Activated T-helper 17 cell treated with anti-CD3 and anti-CD28 coated beads, Interleukin-2, amount 50 U/mL, for 72 hours (primary cell): ENCODE results near the gene TAF1C. TPM values are rescaled to one million over a fixed set of nuclear protein-coding genes. Genes with fewer than 3 reads are reported as not detected.

Source experiments
- ATAC-seq: fragments of 150-1000 bp; cut with Tn5 transposase; replicated peaks from 2 replicates; pipeline ENCODE4 v1.10.0; 2021; ENCODE audit warnings: mild to moderate bottlenecking, moderate library complexity
- H3K27ac Mint-ChIP-seq: one replicate; pipeline ENCODE4 v1.8.0; 2022; ENCODE audit warnings: mixed read lengths
- H3K27me3 Mint-ChIP-seq: one replicate; pipeline ENCODE4 v1.8.0; 2022; ENCODE audit warnings: mixed read lengths
- H3K36me3 Mint-ChIP-seq: one replicate; pipeline ENCODE4 v1.8.0; 2022; ENCODE audit warnings: low read depth, mild to moderate bottlenecking, mixed read lengths
- H3K4me1 Mint-ChIP-seq: one replicate; pipeline ENCODE4 v1.8.0; 2022; ENCODE audit warnings: mixed read lengths
- H3K4me3 Mint-ChIP-seq: one replicate; pipeline ENCODE4 v1.8.0; 2022; ENCODE audit warnings: mild to moderate bottlenecking, mixed read lengths
- H3K9me3 Mint-ChIP-seq: one replicate; pipeline ENCODE4 v1.8.0; 2022; ENCODE audit warnings: mixed read lengths
- total RNA-seq, 2 donors: library from RNA; stranded (reverse); gene quantifications; one replicate each; pipeline ENCODE4 v1.2.3, GENCODE V29; 2022

The TAF1C gene
- total RNA-seq, 2 donors from 2014 or later, result 37.0 to 44.9 TPM

- no peaks in the 10 kb centered on the region for H3K27me3 Mint-ChIP-seq
- ATAC-seq, result no peak
- peaks cover 20% of the 10 kb centered on the region for H3K4me1 Mint-ChIP-seq
- peaks cover 6% of the 10 kb centered on the region for H3K36me3 Mint-ChIP-seq
- peak overlapping the region; percentile 93 for H3K27ac Mint-ChIP-seq
- peak overlapping the region; percentile 96 for H3K4me3 Mint-ChIP-seq
- no peaks in the 10 kb centered on the region for H3K9me3 Mint-ChIP-seq
Observed at GRCh38 chr16:84143784-84144199, 43.1 kb downstream of the TAF1C start.

DNA sequence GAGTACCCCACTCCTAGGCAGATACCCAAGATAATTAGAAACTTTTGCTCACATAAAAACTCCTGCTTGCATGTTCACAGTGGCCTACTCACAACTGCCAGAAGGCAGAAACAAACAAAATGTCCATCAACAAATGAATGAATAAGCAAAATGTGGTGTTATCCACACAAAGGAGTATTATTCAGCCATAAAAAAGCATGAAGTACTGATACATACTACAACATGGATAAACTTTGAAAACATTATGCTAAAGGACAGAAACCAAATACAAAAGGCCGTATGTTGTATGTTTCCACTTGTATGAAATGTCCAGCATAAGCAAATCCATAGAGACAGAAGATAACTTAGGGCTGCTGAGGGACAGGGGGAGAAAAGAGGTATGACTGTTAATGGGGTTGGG, 43.8 kb downstream of the TAF1C start:
- no peak for ATAC-seq
- H3K4me1 Mint-ChIP-seq, result peaks cover 23% of the 10 kb centered on the region
- H3K9me3 Mint-ChIP-seq, result no peaks in the 10 kb centered on the region
- peak overlapping the region; percentile 96 for H3K4me3 Mint-ChIP-seq
- H3K27me3 Mint-ChIP-seq, result no peaks in the 10 kb centered on the region
- peaks cover 6% of the 10 kb centered on the region for H3K36me3 Mint-ChIP-seq
- no peak overlapping the region for H3K27ac Mint-ChIP-seq

GRCh38 chr16:84141143-84141670, 45.6 kb downstream of the TAF1C start:
- H3K9me3 Mint-ChIP-seq, result no peaks in the 10 kb centered on the region
- no peak overlapping the region for H3K4me3 Mint-ChIP-seq
- no peak overlapping the region for H3K27ac Mint-ChIP-seq
- H3K27me3 Mint-ChIP-seq, result no peaks in the 10 kb centered on the region
- H3K36me3 Mint-ChIP-seq, result peaks cover 6% of the 10 kb centered on the region
- ATAC-seq, result no peak
- peaks cover 30% of the 10 kb centered on the region for H3K4me1 Mint-ChIP-seq

DNA sequence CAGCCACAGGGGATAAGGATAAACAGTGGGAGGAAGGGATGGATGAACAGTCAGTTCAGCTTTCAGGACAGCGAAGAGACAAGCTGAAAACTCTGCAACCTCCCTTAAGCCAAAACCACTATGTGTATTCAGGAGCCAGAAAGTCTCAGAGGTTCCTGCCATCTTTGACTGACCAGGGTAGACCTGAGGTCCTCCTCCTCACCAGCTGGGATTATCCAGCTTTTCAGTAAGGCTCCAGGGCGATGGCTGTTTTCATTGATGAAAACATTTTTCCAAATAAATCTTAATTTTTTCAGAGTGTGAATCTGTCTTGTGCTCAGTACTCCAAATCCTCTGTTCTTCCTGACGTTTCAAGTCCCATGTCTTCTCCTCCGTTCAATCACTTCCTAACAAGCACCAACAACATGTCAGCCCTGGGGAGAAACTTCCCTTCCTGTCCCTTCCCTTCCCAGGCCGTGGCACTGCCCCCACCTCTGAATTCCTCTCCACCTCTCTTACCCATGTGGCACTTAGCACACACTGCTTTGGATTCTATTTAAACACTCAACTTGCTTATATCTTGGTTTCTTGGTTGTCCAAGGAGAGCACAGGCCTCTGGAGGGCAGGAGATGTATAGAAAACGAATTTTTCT, 47.1 kb downstream of the TAF1C start:
- no peaks in the 10 kb centered on the region for H3K9me3 Mint-ChIP-seq
- peaks cover 33% of the 10 kb centered on the region for H3K4me1 Mint-ChIP-seq
- H3K4me3 Mint-ChIP-seq, result no peak overlapping the region
- peaks cover 6% of the 10 kb centered on the region for H3K36me3 Mint-ChIP-seq
- no peak for ATAC-seq
- H3K27ac Mint-ChIP-seq, result no peak overlapping the region
- no peaks in the 10 kb centered on the region for H3K27me3 Mint-ChIP-seq

GRCh38 chr16:84138824-84139627, 47.8 kb downstream of the TAF1C start:
- H3K4me1 Mint-ChIP-seq, result peaks cover 30% of the 10 kb centered on the region
- no peaks in the 10 kb centered on the region for H3K9me3 Mint-ChIP-seq
- peak; percentile 99 for ATAC-seq
- no peaks in the 10 kb centered on the region for H3K27me3 Mint-ChIP-seq
- H3K4me3 Mint-ChIP-seq, result peak overlapping the region; percentile 35
- peaks cover under 1% of the 10 kb centered on the region for H3K36me3 Mint-ChIP-seq
- H3K27ac Mint-ChIP-seq, result peak overlapping the region; percentile 14

GRCh38 chr16:84138500-84138823, 48.4 kb downstream of the TAF1C start:
- H3K4me3 Mint-ChIP-seq, result peak overlapping the region; percentile 35
- H3K4me1 Mint-ChIP-seq, result peaks cover 28% of the 10 kb centered on the region
- peak overlapping the region; percentile 14 for H3K27ac Mint-ChIP-seq
- no peaks in the 10 kb centered on the region for H3K36me3 Mint-ChIP-seq
- H3K9me3 Mint-ChIP-seq, result no peaks in the 10 kb centered on the region
- no peaks in the 10 kb centered on the region for H3K27me3 Mint-ChIP-seq
- no peak for ATAC-seq

- no peak overlapping the region for H3K27ac Mint-ChIP-seq
- H3K4me1 Mint-ChIP-seq, result peaks cover 25% of the 10 kb centered on the region
- no peaks in the 10 kb centered on the region for H3K36me3 Mint-ChIP-seq
- no peaks in the 10 kb centered on the region for H3K9me3 Mint-ChIP-seq
- no peak overlapping the region for H3K4me3 Mint-ChIP-seq
- H3K27me3 Mint-ChIP-seq, result no peaks in the 10 kb centered on the region
- no peak for ATAC-seq
Observed at GRCh38 chr16:84137769-84138357, 49.0 kb downstream of the TAF1C start.

- no peak for ATAC-seq
- Mint-ChIP-seq H3K9me3 (no peaks in the 10 kb centered on the region), H3K4me3 (no peak overlapping the region), H3K36me3 (no peaks in the 10 kb centered on the region), H3K4me1 (peaks cover 24% of the 10 kb centered on the region), H3K27ac (no peak overlapping the region), H3K27me3 (no peaks in the 10 kb centered on the region)
Observed at GRCh38 chr16:84137287-84137686, 49.6 kb downstream of the TAF1C start.

DNA sequence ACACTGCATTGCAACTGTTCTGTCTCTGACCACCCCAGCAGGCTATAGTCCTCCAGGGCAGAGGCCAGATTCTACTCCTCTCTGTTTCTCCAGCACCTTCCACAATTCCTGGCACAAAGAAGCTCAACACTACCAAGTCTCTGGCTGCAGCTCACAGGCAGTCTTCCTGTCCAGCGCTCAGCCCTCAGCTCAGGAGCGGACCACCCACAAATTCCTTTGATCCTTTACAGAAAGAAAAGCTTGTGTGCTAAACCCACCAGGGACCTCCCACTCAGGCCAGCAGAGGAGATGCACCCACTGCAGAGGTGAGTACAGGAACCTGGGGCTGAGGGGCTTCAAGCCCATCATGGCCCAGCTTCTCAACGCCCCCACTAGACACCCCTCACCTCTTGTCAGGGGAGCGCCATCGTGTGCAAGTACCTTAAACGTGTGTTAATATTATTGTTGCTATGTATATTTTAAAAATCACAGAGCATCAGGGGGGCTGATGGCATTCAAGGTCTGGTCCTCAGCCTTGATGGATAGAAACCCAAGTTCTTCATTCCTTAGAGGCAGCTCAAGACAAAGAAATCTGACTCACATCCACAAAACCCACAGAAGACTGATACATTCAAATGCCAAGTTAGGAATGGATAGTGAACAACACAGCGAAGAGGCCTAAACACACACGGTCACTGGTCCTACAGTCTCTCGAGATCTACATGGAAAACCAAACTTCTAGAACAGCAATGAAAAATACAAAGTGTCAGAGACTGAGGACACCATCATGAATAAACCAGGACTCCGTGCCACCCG, 50.3 kb downstream of the TAF1C start:
- H3K27me3 Mint-ChIP-seq, result no peaks in the 10 kb centered on the region
- no peak overlapping the region for H3K4me3 Mint-ChIP-seq
- no peaks in the 10 kb centered on the region for H3K36me3 Mint-ChIP-seq
- no peak for ATAC-seq
- no peaks in the 10 kb centered on the region for H3K9me3 Mint-ChIP-seq
- peaks cover 24% of the 10 kb centered on the region for H3K4me1 Mint-ChIP-seq
- H3K27ac Mint-ChIP-seq, result no peak overlapping the region

DNA sequence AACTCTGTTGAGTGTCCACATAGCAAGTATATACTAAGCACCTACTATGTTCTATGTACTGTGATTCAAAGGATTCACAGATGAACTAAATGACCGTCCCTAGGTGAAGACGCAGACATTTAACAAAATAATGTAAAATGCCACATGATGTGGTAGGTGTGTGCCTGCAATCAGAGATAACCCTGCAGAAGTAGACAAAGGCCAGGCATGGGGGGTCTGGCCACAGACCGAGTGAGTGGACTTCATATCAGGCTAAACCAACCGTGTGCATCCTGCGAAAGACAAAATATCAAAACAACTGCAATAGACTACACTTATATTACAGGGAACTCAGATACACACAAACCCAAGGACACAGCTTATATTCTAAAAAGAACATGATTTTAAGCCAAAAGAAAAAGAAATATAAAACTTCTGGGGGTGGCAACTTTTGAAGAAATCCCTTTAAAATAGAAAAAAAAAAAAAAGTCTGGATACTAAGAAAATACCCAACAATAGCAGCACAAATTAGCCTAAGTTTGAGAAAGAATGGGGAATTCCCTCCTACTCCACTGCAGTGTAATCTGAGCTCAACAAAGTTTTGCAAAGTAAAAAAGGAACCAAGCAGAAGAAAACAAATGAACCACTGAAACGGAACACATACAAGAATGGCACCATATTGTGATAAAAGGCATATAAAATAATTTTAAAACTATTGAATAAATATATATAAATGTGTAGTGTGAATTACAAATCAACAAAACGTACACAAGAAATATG, 54.2 kb downstream of the TAF1C start:
- H3K9me3 Mint-ChIP-seq, result no peaks in the 10 kb centered on the region
- ATAC-seq, result no peak

GRCh38 chr16:84131117-84131516, 55.7 kb downstream of the TAF1C start:
- ATAC-seq, result no peak
- no peaks in the 10 kb centered on the region for H3K27me3 Mint-ChIP-seq
- H3K27ac Mint-ChIP-seq, result no peak overlapping the region
- H3K4me1 Mint-ChIP-seq, result peaks cover 2% of the 10 kb centered on the region
- H3K9me3 Mint-ChIP-seq, result no peaks in the 10 kb centered on the region
- H3K36me3 Mint-ChIP-seq, result peaks cover 44% of the 10 kb centered on the region
- no peak overlapping the region for H3K4me3 Mint-ChIP-seq

More for the DNA sequence above, 54.2 kb downstream of the TAF1C start:
- Mint-ChIP-seq H3K36me3 (peaks cover 35% of the 10 kb centered on the region), H3K27ac (no peak overlapping the region), H3K4me3 (no peak overlapping the region), H3K4me1 (peaks cover 11% of the 10 kb centered on the region), H3K27me3 (no peaks in the 10 kb centered on the region)
